ENCODE results near the gene LPAR4.

Gene LPAR4

GRCh38 chrX:78759081-78759480 is 11.6 kb downstream of the LPAR4 start:
- Histone ChIP-seq H2AFZ (ENCODE audit: low read length) (no peak overlapping the region), H3K9me3 (replicated peaks in 1 of 2; ENCODE audit: control insufficient read depth in 2 of 2, insufficient read depth in 1 of 2, low read depth in 1 of 2, low read length in 2 of 2) (no peaks in the 10 kb centered on the region), H3K4me2 (ENCODE audit: insufficient read depth, low read length, poor library complexity, severe bottlenecking) (no peak overlapping the region), H3K4ac (ENCODE audit: low read length) (no peak overlapping the region), H2AK5ac (ENCODE audit: low read depth, low read length) (no peak overlapping the region), H3K4me3 (ENCODE audit: low read length in 2 of 2) (no peak overlapping the region), H3K79me1 (ENCODE audit: low read depth, low read length) (no peaks in the 10 kb centered on the region), H2BK15ac (ENCODE audit: low read length) (no peak overlapping the region), H3K4me1 (ENCODE audit: control insufficient read depth in 2 of 2, insufficient read depth in 1 of 2, low read depth in 1 of 2, low read length in 2 of 2) (no peaks in the 10 kb centered on the region), H3K27me3 (ENCODE audit: control insufficient read depth in 3 of 3, insufficient read depth in 3 of 3, low read depth in 1 of 3, low read length in 3 of 3) (no peaks in the 10 kb centered on the region), H2BK120ac (ENCODE audit: low read depth, low read length) (no peak overlapping the region), H3K9ac (ENCODE audit: low read depth, low read length, poor library complexity) (no peak overlapping the region), H3K23ac (ENCODE audit: low read depth, low read length, poor library complexity) (no peak overlapping the region), H3K27ac (replicated peaks; ENCODE audit: low read length) (no peak overlapping the region), H4K91ac (ENCODE audit: low read depth, low read length, poor library complexity) (no peak overlapping the region), H3K14ac (ENCODE audit: low read length) (no peak overlapping the region), H3K36me3 (replicated peaks in 1 of 2; ENCODE audit: control insufficient read depth in 2 of 2, insufficient read depth in 2 of 2, low read length in 2 of 2) (peaks cover 0 to 5% of the 10 kb centered on the region in 2 donors), H3K18ac (ENCODE audit: low read length) (no peak overlapping the region), H2BK12ac (ENCODE audit: low read length) (no peak overlapping the region), H2BK5ac (ENCODE audit: low read length) (no peak overlapping the region), H4K8ac (ENCODE audit: low read depth, low read length) (no peak overlapping the region)
- DNase-seq (ENCODE audit: low spot score): no peak
- WGBS, 2 donors (ENCODE audit: extremely low coverage in 2 of 2, insufficient read length in 2 of 2, insufficient replicate concordance in 1 of 2): no CpG with 5 or more reads among the region's 6 CpGs

DNA sequence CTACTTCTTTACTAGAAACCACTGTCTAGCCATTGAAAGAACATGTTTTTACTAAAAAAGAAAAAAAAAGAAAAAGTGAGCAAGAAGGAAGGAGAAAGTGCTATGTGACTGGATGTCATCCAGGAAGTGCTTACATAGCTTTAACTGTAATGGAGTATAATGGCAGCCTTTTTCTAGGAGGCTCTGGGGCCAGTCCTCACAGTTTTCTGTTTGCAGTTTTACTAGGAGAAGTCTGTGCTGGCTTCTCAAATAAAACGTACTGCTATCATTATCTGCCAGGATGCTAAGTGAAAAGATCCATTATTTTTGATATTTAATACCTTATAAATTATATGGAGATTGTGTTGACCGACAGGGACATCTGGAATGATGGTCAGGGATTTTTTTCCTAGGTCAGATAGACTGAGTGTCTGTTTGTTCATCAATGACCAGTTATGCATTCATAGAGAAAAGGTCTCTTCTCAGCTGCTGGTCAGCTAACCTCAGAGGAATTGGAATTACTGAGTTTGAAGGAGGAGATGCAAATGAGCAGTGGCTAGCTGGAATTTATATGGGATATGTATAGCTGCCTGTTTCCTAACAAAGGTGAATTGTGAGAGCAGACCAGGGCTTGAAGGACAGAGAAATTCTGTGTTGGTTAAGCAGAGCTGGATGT is 21.7 kb downstream of the LPAR4 start:
- Histone ChIP-seq H3K27me3 (ENCODE audit: control insufficient read depth in 3 of 3, insufficient read depth in 3 of 3, low read depth in 1 of 3, low read length in 3 of 3) (no peaks in the 10 kb centered on the region), H2BK5ac (ENCODE audit: low read length) (no peak overlapping the region), H3K4me3 (ENCODE audit: low read length in 2 of 2) (no peak overlapping the region), H3K9me3 (replicated peaks in 1 of 2; ENCODE audit: control insufficient read depth in 2 of 2, insufficient read depth in 1 of 2, low read depth in 1 of 2, low read length in 2 of 2) (no peaks in the 10 kb centered on the region), H2AK5ac (ENCODE audit: low read depth, low read length) (no peak overlapping the region), H3K4ac (ENCODE audit: low read length) (no peak overlapping the region), H2BK12ac (ENCODE audit: low read length) (no peak overlapping the region), H3K23ac (ENCODE audit: low read depth, low read length, poor library complexity) (no peak overlapping the region), H3K14ac (ENCODE audit: low read length) (no peak overlapping the region), H3K4me1 (ENCODE audit: control insufficient read depth in 2 of 2, insufficient read depth in 1 of 2, low read depth in 1 of 2, low read length in 2 of 2) (peaks cover 2 to 6% of the 10 kb centered on the region in 2 donors), H4K8ac (ENCODE audit: low read depth, low read length) (no peak overlapping the region), H3K18ac (ENCODE audit: low read length) (no peak overlapping the region), H3K27ac (replicated peaks; ENCODE audit: low read length) (peak overlapping the region; percentile 87), H4K91ac (ENCODE audit: low read depth, low read length, poor library complexity) (no peak overlapping the region), H2BK120ac (ENCODE audit: low read depth, low read length) (no peak overlapping the region), H2AFZ (ENCODE audit: low read length) (no peak overlapping the region), H3K36me3 (replicated peaks in 1 of 2; ENCODE audit: control insufficient read depth in 2 of 2, insufficient read depth in 2 of 2, low read length in 2 of 2) (no peaks in the 10 kb centered on the region), H3K79me1 (ENCODE audit: low read depth, low read length) (no peaks in the 10 kb centered on the region), H3K4me2 (ENCODE audit: insufficient read depth, low read length, poor library complexity, severe bottlenecking) (no peak overlapping the region), H2BK15ac (ENCODE audit: low read length) (no peak overlapping the region), H3K9ac (ENCODE audit: low read depth, low read length, poor library complexity) (no peak overlapping the region)
- no CpG with 5 or more reads among the region's 2 CpGs for WGBS, 2 donors (ENCODE audit: extremely low coverage in 2 of 2, insufficient read length in 2 of 2, insufficient replicate concordance in 1 of 2)
- no peak for DNase-seq (ENCODE audit: low spot score)

GRCh38 chrX:78769946-78770345 is 22.4 kb downstream of the LPAR4 start:
- Histone ChIP-seq H3K4ac (ENCODE audit: low read length) (no peak overlapping the region), H2BK12ac (ENCODE audit: low read length) (no peak overlapping the region), H3K14ac (ENCODE audit: low read length) (no peak overlapping the region), H3K18ac (ENCODE audit: low read length) (no peak overlapping the region), H4K91ac (ENCODE audit: low read depth, low read length, poor library complexity) (no peak overlapping the region), H2BK5ac (ENCODE audit: low read length) (no peak overlapping the region), H3K4me1 (ENCODE audit: control insufficient read depth in 2 of 2, insufficient read depth in 1 of 2, low read depth in 1 of 2, low read length in 2 of 2) (peaks cover 2 to 6% of the 10 kb centered on the region in 2 donors), H3K27me3 (ENCODE audit: control insufficient read depth in 3 of 3, insufficient read depth in 3 of 3, low read depth in 1 of 3, low read length in 3 of 3) (no peaks in the 10 kb centered on the region), H3K4me3 (ENCODE audit: low read length in 2 of 2) (no peak overlapping the region), H2AFZ (ENCODE audit: low read length) (no peak overlapping the region), H3K4me2 (ENCODE audit: insufficient read depth, low read length, poor library complexity, severe bottlenecking) (no peak overlapping the region), H3K9me3 (replicated peaks in 1 of 2; ENCODE audit: control insufficient read depth in 2 of 2, insufficient read depth in 1 of 2, low read depth in 1 of 2, low read length in 2 of 2) (no peaks in the 10 kb centered on the region), H4K8ac (ENCODE audit: low read depth, low read length) (no peak overlapping the region), H3K9ac (ENCODE audit: low read depth, low read length, poor library complexity) (no peak overlapping the region), H3K79me1 (ENCODE audit: low read depth, low read length) (no peaks in the 10 kb centered on the region), H3K27ac (replicated peaks; ENCODE audit: low read length) (peak overlapping the region; percentile 87), H3K23ac (ENCODE audit: low read depth, low read length, poor library complexity) (no peak overlapping the region), H2BK15ac (ENCODE audit: low read length) (no peak overlapping the region), H2BK120ac (ENCODE audit: low read depth, low read length) (no peak overlapping the region), H3K36me3 (replicated peaks in 1 of 2; ENCODE audit: control insufficient read depth in 2 of 2, insufficient read depth in 2 of 2, low read length in 2 of 2) (no peaks in the 10 kb centered on the region), H2AK5ac (ENCODE audit: low read depth, low read length) (no peak overlapping the region)
- DNase-seq (ENCODE audit: low spot score): no peak

GRCh38 chrX:78796916-78797315 is 49.4 kb downstream of the LPAR4 start:
- no peak overlapping the region for H2BK5ac ChIP-seq (ENCODE audit: low read length)
- no peaks in the 10 kb centered on the region for H3K4me1 ChIP-seq (ENCODE audit: control insufficient read depth in 2 of 2, insufficient read depth in 1 of 2, low read depth in 1 of 2, low read length in 2 of 2)
- H2BK120ac ChIP-seq (ENCODE audit: low read depth, low read length): no peak overlapping the region
- no peak overlapping the region for H3K18ac ChIP-seq (ENCODE audit: low read length)
- no peak overlapping the region for H4K8ac ChIP-seq (ENCODE audit: low read depth, low read length)
- no peak for DNase-seq (ENCODE audit: low spot score)
- no peak overlapping the region for H3K9ac ChIP-seq (ENCODE audit: low read depth, low read length, poor library complexity)
- H3K27me3 ChIP-seq (ENCODE audit: control insufficient read depth in 3 of 3, insufficient read depth in 3 of 3, low read depth in 1 of 3, low read length in 3 of 3): no peaks in the 10 kb centered on the region
- no peak overlapping the region for H3K4ac ChIP-seq (ENCODE audit: low read length)
- no peak overlapping the region for H2AFZ ChIP-seq (ENCODE audit: low read length)
- no peak overlapping the region for H2BK12ac ChIP-seq (ENCODE audit: low read length)
- no CpG with 5 or more reads among the region's 1 CpG for WGBS, 2 donors (ENCODE audit: extremely low coverage in 2 of 2, insufficient read length in 2 of 2, insufficient replicate concordance in 1 of 2)
- H3K36me3 ChIP-seq (replicated peaks in 1 of 2; ENCODE audit: control insufficient read depth in 2 of 2, insufficient read depth in 2 of 2, low read length in 2 of 2): no peaks in the 10 kb centered on the region
- no peak overlapping the region for H2BK15ac ChIP-seq (ENCODE audit: low read length)
- H3K14ac ChIP-seq (ENCODE audit: low read length): no peak overlapping the region
- no peak overlapping the region for H3K27ac ChIP-seq (replicated peaks; ENCODE audit: low read length)
- no peak overlapping the region for H3K23ac ChIP-seq (ENCODE audit: low read depth, low read length, poor library complexity)
- no peaks in the 10 kb centered on the region for H3K9me3 ChIP-seq (replicated peaks in 1 of 2; ENCODE audit: control insufficient read depth in 2 of 2, insufficient read depth in 1 of 2, low read depth in 1 of 2, low read length in 2 of 2)
- no peaks in the 10 kb centered on the region for H3K79me1 ChIP-seq (ENCODE audit: low read depth, low read length)
- no peak overlapping the region for H3K4me3 ChIP-seq (ENCODE audit: low read length in 2 of 2)
- H3K4me2 ChIP-seq (ENCODE audit: insufficient read depth, low read length, poor library complexity, severe bottlenecking): no peak overlapping the region
- H4K91ac ChIP-seq (ENCODE audit: low read depth, low read length, poor library complexity): no peak overlapping the region
- no peak overlapping the region for H2AK5ac ChIP-seq (ENCODE audit: low read depth, low read length)
